Uterus (tissue), 4 donors: ENCODE results near the gene CCDC50. TPM values are rescaled to one million over a fixed set of nuclear protein-coding genes. Genes with fewer than 3 reads are reported as not detected.

Experiments
- DNase-seq, 2 donors: peaks; one replicate each; pipeline ENCODE4 v3.0.0-alpha.2; 2019 to 2020
- H3K27ac ChIP-seq, 2 donors: fragments of 200-600 bp; sonication (generic); 1 replicate in 1 of 2; 2 replicates in 1 of 2; pipeline ENCODE4 v1.5.1; 2016 to 2018
- H3K27me3 ChIP-seq, 2 donors: fragments of 200-600 bp; sonication (generic); one replicate each; pipeline ENCODE4 v1.5.1; 2018 to 2019; ENCODE audit warnings: control low read depth in 1 of 2
- H3K36me3 ChIP-seq, 2 donors: fragments of 200-600 bp; sonication (generic); one replicate each; pipeline ENCODE4 v1.5.1; 2019; ENCODE audit warnings: control low read depth in 1 of 2
- H3K4me1 ChIP-seq, 2 donors: fragments of 200-600 bp; sonication (generic); one replicate each; pipeline ENCODE4 v1.5.1; 2018 to 2019; ENCODE audit warnings: control low read depth in 1 of 2
- H3K4me3 ChIP-seq, 2 donors: fragments of 200-600 bp; sonication (generic); 1 replicate in 1 of 2; 2 replicates in 1 of 2; pipeline ENCODE4 v1.5.1; 2018 to 2019; ENCODE audit warnings: mild to moderate bottlenecking in 1 of 2
- H3K9me3 ChIP-seq, 2 donors: fragments of 200-600 bp; sonication (generic); one replicate each; pipeline ENCODE4 v1.5.1; 2019; ENCODE audit warnings: control low read depth in 1 of 2
- POLR2A ChIP-seq, 2 donors: fragments of 450-650 bp; IDR thresholded peaks; one replicate each; pipeline ENCODE4 v1.6.1; 2016; ENCODE audit warnings: antibody characterized with exemption in 2 of 2, mild to moderate bottlenecking in 1 of 2, moderate library complexity in 1 of 2
- intact Hi-C: fragments of 100-400 bp; cut with DNase I; formaldehyde crosslinking; loops from one replicate; pipeline ENCODE4 v1.15.1; 2023; ENCODE audit warnings: low total_unique reads
- total RNA-seq, 4 donors: library from RNA; depleted of rRNA in 3 of 4; stranded (reverse); fragments of >200 nt in 3 of 4; gene quantifications; one replicate each; pipeline versions ENCODE4 v1.1.0 to v1.2.4, GENCODE V29; 2014 to 2023
- TF ChIP-seq, protein P1 (sequence below), 4 experiments: fragments of 200-600 bp in 2 of 4; fragments of 450-650 bp in 2 of 4; sonication (generic) in 2 of 4; IDR thresholded peaks; one replicate each; pipeline ENCODE4 v1.5.1; 2016 to 2019; ENCODE audit warnings: antibody characterized with exemption in 4 of 4, mild to moderate bottlenecking in 2 of 4, moderate library complexity in 1 of 4
- donor health status: DM: yes; HTN: yes; CAD: no.

Gene CCDC50
- total RNA-seq, 4 donors from 2014 or later = 68.4 to 342 (median 96.1) TPM

DNA sequence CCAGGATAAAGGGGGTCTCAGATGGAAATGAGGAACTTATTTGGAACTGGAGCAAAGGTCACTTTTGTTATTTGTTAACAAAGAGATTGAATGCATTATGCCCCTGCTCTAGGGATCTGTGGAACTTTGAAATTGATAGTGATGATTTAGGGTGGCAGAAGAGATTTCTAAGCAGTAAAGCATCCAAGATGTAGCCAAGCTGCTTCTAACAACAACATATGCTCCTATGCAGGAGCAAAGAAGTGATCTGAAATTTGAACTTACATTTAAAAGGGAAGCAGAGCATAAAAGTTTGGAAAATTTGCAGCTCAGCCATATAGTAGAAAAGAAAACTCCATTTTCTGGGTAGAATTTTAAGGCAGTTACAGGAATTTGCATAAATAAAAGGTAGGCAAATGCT lies 30.3 kb upstream of the CCDC50 start:
- no peak overlapping the region for H3K27ac ChIP-seq
- no peaks in the 10 kb centered on the region for H3K4me1 ChIP-seq
- intact Hi-C loops = no loop called here
- H3K4me3 ChIP-seq = no peak overlapping the region
- no peak for TF ChIP-seq POLR2A (IDR thresholded peaks at IDR 0.05)
- TF ChIP-seq, protein P1, sequence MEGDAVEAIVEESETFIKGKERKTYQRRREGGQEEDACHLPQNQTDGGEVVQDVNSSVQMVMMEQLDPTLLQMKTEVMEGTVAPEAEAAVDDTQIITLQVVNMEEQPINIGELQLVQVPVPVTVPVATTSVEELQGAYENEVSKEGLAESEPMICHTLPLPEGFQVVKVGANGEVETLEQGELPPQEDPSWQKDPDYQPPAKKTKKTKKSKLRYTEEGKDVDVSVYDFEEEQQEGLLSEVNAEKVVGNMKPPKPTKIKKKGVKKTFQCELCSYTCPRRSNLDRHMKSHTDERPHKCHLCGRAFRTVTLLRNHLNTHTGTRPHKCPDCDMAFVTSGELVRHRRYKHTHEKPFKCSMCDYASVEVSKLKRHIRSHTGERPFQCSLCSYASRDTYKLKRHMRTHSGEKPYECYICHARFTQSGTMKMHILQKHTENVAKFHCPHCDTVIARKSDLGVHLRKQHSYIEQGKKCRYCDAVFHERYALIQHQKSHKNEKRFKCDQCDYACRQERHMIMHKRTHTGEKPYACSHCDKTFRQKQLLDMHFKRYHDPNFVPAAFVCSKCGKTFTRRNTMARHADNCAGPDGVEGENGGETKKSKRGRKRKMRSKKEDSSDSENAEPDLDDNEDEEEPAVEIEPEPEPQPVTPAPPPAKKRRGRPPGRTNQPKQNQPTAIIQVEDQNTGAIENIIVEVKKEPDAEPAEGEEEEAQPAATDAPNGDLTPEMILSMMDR (IDR thresholded peaks at IDR 0.05) = no peak
- no peaks in the 10 kb centered on the region for H3K9me3 ChIP-seq
- no peak for DNase-seq
- no peaks in the 10 kb centered on the region for H3K27me3 ChIP-seq
- H3K36me3 ChIP-seq = no peaks in the 10 kb centered on the region

DNA sequence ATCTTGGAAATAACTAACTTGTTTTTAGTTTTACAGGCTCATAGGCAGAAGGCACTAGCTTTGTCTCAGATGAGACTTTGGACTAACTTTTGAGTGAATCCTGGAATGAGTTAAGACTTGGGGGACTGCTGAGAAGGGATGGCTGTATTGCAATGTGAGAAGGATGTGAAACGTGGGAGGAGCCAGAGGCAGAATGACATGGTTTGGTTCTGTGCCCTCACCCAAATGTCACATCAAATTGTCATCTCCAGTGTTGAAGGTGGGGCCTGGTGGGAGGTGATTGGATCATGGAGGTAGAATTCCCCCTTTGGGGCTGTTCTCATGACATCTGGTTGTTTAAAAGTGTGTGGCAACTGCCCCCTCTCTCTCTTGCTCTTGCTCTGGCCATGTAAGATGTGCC lies 28.8 kb upstream of the CCDC50 start:
- H3K4me1 ChIP-seq = no peaks in the 10 kb centered on the region
- no peak overlapping the region for H3K27ac ChIP-seq
- H3K36me3 ChIP-seq = no peaks in the 10 kb centered on the region
- H3K27me3 ChIP-seq = no peaks in the 10 kb centered on the region
- no peaks in the 10 kb centered on the region for H3K9me3 ChIP-seq
- H3K4me3 ChIP-seq = no peak overlapping the region
- no peak for DNase-seq
- TF ChIP-seq, protein P1 (IDR thresholded peaks at IDR 0.05) = no peak
- TF ChIP-seq POLR2A (IDR thresholded peaks at IDR 0.05) = no peak
- intact Hi-C loops = no loop called here

DNA sequence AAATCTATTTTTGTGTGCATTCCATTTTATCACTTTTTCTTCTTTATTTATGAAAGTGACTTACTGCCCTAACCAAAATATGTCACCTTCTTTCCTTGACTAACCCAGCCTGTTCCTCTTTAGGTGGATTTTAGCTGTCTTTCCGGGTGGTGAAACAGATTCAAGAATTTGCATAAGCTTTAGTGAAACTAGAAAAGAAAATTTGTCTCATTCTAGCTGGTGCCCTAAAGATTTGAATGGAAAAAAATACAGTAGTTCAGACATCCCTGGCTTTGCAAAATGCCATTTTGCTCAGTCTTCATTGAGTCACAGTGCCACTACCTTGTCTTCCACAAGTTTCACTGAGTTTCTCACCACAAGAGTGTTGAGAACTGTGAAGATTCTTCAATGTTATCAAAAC lies 28.2 kb upstream of the CCDC50 start:
- H3K4me3 ChIP-seq = no peak overlapping the region
- no peaks in the 10 kb centered on the region for H3K4me1 ChIP-seq
- TF ChIP-seq POLR2A (IDR thresholded peaks at IDR 0.05) = no peak
- TF ChIP-seq, protein P1 (IDR thresholded peaks at IDR 0.05) = no peak
- no peak for DNase-seq
- no peaks in the 10 kb centered on the region for H3K36me3 ChIP-seq
- no peaks in the 10 kb centered on the region for H3K27me3 ChIP-seq
- intact Hi-C loops = no loop called here
- H3K27ac ChIP-seq = no peak overlapping the region
- no peaks in the 10 kb centered on the region for H3K9me3 ChIP-seq

DNA sequence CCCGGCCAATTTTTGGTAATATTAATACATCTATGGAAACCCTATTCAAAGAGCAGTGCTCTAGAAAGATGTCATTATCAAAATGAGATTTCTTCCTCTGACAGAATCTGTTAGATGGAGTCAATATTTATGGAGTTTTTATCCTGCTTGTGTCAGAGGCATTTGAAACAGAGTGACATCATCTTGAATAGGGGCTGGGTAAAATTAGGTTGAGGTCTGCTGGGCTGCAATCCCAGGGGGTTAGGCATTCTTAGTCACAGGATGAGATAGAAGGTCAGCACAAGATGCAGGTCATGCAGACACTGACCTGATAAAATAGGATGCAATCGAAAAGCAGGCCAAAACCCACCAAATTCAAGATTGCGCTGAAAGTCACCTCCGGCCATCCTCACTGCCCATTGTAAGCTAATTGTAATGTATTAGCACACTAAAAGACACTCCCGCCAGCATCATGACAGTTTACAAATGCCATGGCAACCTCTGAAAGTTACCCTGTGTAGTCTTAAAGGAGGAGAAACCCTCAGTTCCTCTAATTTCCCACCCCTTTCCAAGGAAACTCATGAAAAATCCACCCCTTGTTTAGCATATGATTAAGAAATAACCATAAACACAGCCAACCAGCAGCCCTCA lies 27.3 kb upstream of the CCDC50 start:
- Histone ChIP-seq H3K4me1 (no peaks in the 10 kb centered on the region), H3K27ac (no peak overlapping the region), H3K4me3 (no peak overlapping the region), H3K9me3 (no peaks in the 10 kb centered on the region), H3K27me3 (no peaks in the 10 kb centered on the region), H3K36me3 (no peaks in the 10 kb centered on the region)
- no peak for DNase-seq
- intact Hi-C loops = no loop called here
- TF ChIP-seq, protein P1 (IDR thresholded peaks at IDR 0.05) = no peak
- no peak for TF ChIP-seq POLR2A (IDR thresholded peaks at IDR 0.05)

DNA sequence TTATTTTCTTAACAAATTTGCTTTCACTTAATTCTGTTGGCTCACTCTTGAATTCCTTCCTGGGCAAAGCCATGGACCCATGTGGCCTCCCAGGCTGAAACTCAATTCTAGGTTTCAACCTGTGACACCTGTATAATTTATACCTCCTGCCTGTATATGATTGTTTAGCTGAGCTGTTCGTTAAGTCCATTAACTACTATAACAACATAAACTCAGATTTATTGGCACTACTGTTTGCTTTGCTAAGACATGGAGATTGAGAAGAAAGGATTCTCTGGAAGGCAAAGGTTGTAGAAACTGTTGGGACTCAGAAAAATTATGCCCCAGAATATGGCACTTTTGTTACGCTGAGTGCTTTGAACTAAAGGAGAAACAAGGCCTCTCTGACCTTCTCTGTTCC lies 26.7 kb upstream of the CCDC50 start:
- DNase-seq = no peak
- Histone ChIP-seq H3K27ac (no peak overlapping the region), H3K36me3 (no peaks in the 10 kb centered on the region), H3K9me3 (no peaks in the 10 kb centered on the region), H3K27me3 (no peaks in the 10 kb centered on the region), H3K4me1 (no peaks in the 10 kb centered on the region), H3K4me3 (no peak overlapping the region)
- intact Hi-C loops = no loop called here
- TF ChIP-seq POLR2A (IDR thresholded peaks at IDR 0.05) = no peak
- TF ChIP-seq, protein P1 (IDR thresholded peaks at IDR 0.05) = no peak
